ENCODE data around the gene RPL36.

The RPL36 gene

GRCh38 chr19:5646703-5647102, 43.4 kb upstream of the RPL36 start:
- no peak overlapping the region for H3K4me3 ChIP-seq (replicated peaks in 1 of 2; ENCODE audit: low read depth in 2 of 2, low read length in 2 of 2)
- TF ChIP-seq CTCF (IDR thresholded peaks at IDR 0.05; ENCODE audit: low read depth, low read length): no peak
- no peak for DNase-seq (ENCODE audit: low read depth in 2 of 2)

GRCh38 chr19:5648464-5648863, 41.6 kb upstream of the RPL36 start:
- DNase-seq (ENCODE audit: low read depth in 2 of 2): no peak
- H3K4me3 ChIP-seq (replicated peaks in 1 of 2; ENCODE audit: low read depth in 2 of 2, low read length in 2 of 2): no peak overlapping the region
- TF ChIP-seq CTCF (IDR thresholded peaks at IDR 0.05; ENCODE audit: low read depth, low read length): no peak

- no peak overlapping the region for H3K4me3 ChIP-seq (replicated peaks in 1 of 2; ENCODE audit: low read depth in 2 of 2, low read length in 2 of 2)
- TF ChIP-seq CTCF (IDR thresholded peaks at IDR 0.05; ENCODE audit: low read depth, low read length): no peak
- no peak for DNase-seq (ENCODE audit: low read depth in 2 of 2)
Measured at GRCh38 chr19:5651361-5651760, 38.7 kb upstream of the RPL36 start.

- no peak for DNase-seq (ENCODE audit: low read depth in 2 of 2)
- TF ChIP-seq CTCF (IDR thresholded peaks at IDR 0.05; ENCODE audit: low read depth, low read length): no peak
- H3K4me3 ChIP-seq (replicated peaks in 1 of 2; ENCODE audit: low read depth in 2 of 2, low read length in 2 of 2): no peak overlapping the region
Measured at GRCh38 chr19:5652261-5652660, 37.8 kb upstream of the RPL36 start.

GRCh38 chr19:5654931-5655330, 35.2 kb upstream of the RPL36 start:
- H3K4me3 ChIP-seq (replicated peaks in 1 of 2; ENCODE audit: low read depth in 2 of 2, low read length in 2 of 2): no peak overlapping the region
- no peak for TF ChIP-seq CTCF (IDR thresholded peaks at IDR 0.05; ENCODE audit: low read depth, low read length)
- DNase-seq (ENCODE audit: low read depth in 2 of 2): no peak

GRCh38 chr19:5655412-5655811, 34.7 kb upstream of the RPL36 start:
- H3K4me3 ChIP-seq (replicated peaks in 1 of 2; ENCODE audit: low read depth in 2 of 2, low read length in 2 of 2): no peak overlapping the region
- TF ChIP-seq CTCF (IDR thresholded peaks at IDR 0.05; ENCODE audit: low read depth, low read length): no peak
- no peak for DNase-seq (ENCODE audit: low read depth in 2 of 2)

GRCh38 chr19:5661483-5661882, 28.6 kb upstream of the RPL36 start:
- DNase-seq (ENCODE audit: low read depth in 2 of 2): no peak
- no peak overlapping the region for H3K4me3 ChIP-seq (replicated peaks in 1 of 2; ENCODE audit: low read depth in 2 of 2, low read length in 2 of 2)
- no peak for TF ChIP-seq CTCF (IDR thresholded peaks at IDR 0.05; ENCODE audit: low read depth, low read length)
